ENCODE data around the gene TMEM204. TPM values are rescaled to one million over a fixed set of nuclear protein-coding genes. Genes with fewer than 3 reads are reported as not detected.

The TMEM204 gene
- total RNA-seq, 1 donor from 2014 or later = 1.0 TPM

DNA sequence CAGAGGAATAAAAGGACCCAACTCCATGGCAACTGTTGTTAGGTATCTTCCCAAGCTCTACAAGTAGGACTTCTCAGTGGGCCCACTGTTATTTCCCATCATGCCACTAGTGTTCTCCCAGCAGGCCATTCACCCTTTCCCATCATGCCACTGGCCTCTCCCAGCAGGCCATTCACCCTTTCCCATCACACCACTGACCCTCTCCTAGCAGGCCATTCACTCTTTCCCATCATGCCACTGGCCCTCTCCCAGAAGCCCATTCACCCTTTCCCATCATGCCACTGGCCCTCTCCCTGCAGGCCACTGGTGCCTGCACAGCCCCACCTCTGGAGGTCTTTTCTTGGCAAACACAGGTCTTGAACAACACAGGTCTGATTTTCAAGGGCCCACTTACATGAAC, 42.1 kb downstream of the TMEM204 start:
- no peak for TF ChIP-seq CTCF (conservative IDR thresholded peaks at IDR 0.05)
- H3K27ac Mint-ChIP-seq = no peak overlapping the region
- H3K9me3 Mint-ChIP-seq = no peaks in the 10 kb centered on the region
- no peaks in the 10 kb centered on the region for H3K27me3 Mint-ChIP-seq
- H3K4me3 Mint-ChIP-seq = no peak overlapping the region
- no peak for DNase-seq (ENCODE audit: extremely low spot score, unreplicated experiment)
- H3K36me3 Mint-ChIP-seq = peaks cover 20% of the 10 kb centered on the region
- no peaks in the 10 kb centered on the region for H3K4me1 Mint-ChIP-seq (ENCODE audit: unreplicated experiment)

DNA sequence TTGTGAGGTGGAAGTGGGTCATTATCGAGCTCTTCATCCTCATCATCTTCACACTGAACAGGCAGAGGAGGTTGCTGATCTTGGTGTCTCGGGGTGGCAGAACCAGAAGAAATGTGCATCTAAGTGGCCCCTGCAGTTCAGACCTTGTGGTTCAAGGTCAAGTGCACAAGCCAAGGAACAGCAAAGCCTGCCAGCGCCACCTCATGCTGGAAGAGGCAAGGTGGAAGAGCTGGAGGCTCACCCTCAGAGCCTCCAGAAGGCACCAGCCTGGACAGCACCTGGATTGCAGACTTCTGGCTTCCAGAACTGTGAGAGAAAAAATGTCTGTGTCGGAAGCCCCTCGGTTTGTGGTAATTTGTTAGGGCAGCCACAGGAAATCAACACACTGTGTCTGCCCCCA, 45.7 kb downstream of the TMEM204 start:
- Mint-ChIP-seq H3K36me3 (peaks cover 23% of the 10 kb centered on the region), H3K4me3 (no peak overlapping the region), H3K4me1 (ENCODE audit: unreplicated experiment) (no peaks in the 10 kb centered on the region), H3K9me3 (no peaks in the 10 kb centered on the region), H3K27me3 (no peaks in the 10 kb centered on the region), H3K27ac (no peak overlapping the region)
- DNase-seq (ENCODE audit: extremely low spot score, unreplicated experiment) = no peak
- no peak for TF ChIP-seq CTCF (conservative IDR thresholded peaks at IDR 0.05)

- Mint-ChIP-seq H3K27me3 (no peaks in the 10 kb centered on the region), H3K9me3 (no peaks in the 10 kb centered on the region), H3K4me3 (no peak overlapping the region), H3K36me3 (peaks cover 23% of the 10 kb centered on the region), H3K4me1 (ENCODE audit: unreplicated experiment) (no peaks in the 10 kb centered on the region), H3K27ac (no peak overlapping the region)
- no peak for TF ChIP-seq CTCF (conservative IDR thresholded peaks at IDR 0.05)
- DNase-seq (ENCODE audit: extremely low spot score, unreplicated experiment) = no peak
Observed at GRCh38 chr16:1580256-1580655, 46.8 kb downstream of the TMEM204 start.

GRCh38 chr16:1580956-1581355, 47.5 kb downstream of the TMEM204 start:
- Mint-ChIP-seq H3K36me3 (peaks cover 20% of the 10 kb centered on the region), H3K27ac (no peak overlapping the region), H3K4me3 (no peak overlapping the region), H3K9me3 (no peaks in the 10 kb centered on the region), H3K27me3 (no peaks in the 10 kb centered on the region), H3K4me1 (ENCODE audit: unreplicated experiment) (no peaks in the 10 kb centered on the region)
- no peak for TF ChIP-seq CTCF (conservative IDR thresholded peaks at IDR 0.05)
- DNase-seq (ENCODE audit: extremely low spot score, unreplicated experiment) = no peak

DNA sequence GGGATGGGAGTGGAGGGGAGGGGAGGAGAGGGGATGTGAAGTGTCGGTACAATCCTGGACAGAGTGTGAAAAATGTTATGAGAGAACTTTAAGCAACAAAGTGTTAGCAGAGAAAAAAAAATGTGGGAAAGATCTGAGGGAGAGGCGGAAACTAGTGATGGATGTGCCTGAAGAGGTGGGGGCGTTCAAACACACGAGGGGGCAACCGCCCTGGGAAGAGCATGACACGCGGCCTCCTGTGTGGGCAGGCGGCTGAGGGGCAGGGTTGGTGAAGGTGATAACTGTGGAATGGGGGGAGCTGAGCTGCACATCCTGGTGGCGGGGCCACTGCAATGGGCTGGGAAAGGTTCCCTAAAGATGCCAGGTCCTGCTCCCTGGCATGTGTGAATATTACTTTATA, 48.3 kb downstream of the TMEM204 start:
- Mint-ChIP-seq H3K4me1 (ENCODE audit: unreplicated experiment) (no peaks in the 10 kb centered on the region), H3K9me3 (no peaks in the 10 kb centered on the region), H3K36me3 (peaks cover 20% of the 10 kb centered on the region), H3K27ac (no peak overlapping the region), H3K27me3 (no peaks in the 10 kb centered on the region), H3K4me3 (no peak overlapping the region)
- TF ChIP-seq CTCF (conservative IDR thresholded peaks at IDR 0.05) = no peak
- no peak for DNase-seq (ENCODE audit: extremely low spot score, unreplicated experiment)

DNA sequence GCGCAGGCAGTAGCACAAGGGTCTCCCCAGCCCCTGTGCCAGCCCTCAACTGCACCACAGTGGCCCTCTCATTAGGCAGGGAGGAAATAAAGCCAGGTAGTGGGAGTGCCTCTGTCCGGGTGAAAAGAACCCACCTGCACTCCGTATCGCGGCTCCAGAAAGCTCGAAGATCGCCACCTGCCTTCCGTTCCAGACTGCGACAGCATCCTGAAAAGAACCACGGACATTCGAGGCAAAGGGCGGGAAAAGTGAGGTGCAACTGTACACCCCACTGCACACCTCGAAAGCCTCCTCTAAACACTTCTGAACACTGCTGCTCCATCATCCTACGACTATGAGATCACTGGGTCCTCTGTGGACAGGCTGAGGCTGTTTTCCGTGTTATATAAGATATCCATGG, 49.7 kb downstream of the TMEM204 start:
- no peak overlapping the region for H3K4me3 Mint-ChIP-seq
- DNase-seq (ENCODE audit: extremely low spot score, unreplicated experiment) = no peak
- no peaks in the 10 kb centered on the region for H3K4me1 Mint-ChIP-seq (ENCODE audit: unreplicated experiment)
- no peak overlapping the region for H3K27ac Mint-ChIP-seq
- H3K9me3 Mint-ChIP-seq = no peaks in the 10 kb centered on the region
- peaks cover 26% of the 10 kb centered on the region for H3K36me3 Mint-ChIP-seq
- H3K27me3 Mint-ChIP-seq = no peaks in the 10 kb centered on the region
- no peak for TF ChIP-seq CTCF (conservative IDR thresholded peaks at IDR 0.05)

Measured in type B pancreatic cell (in vitro differentiated cells).